ENCODE results near the gene OR51F2. TPM values are rescaled to one million over a fixed set of nuclear protein-coding genes. Genes with fewer than 3 reads are reported as not detected.
"Not testable (repeated sequence)": the region's sequence is repeated elsewhere in the genome, so short reads cannot be mapped to it uniquely, and the experiment has no call there.

Gene OR51F2
- total RNA-seq, 4 donors from 2014 or later, result not detected

DNA sequence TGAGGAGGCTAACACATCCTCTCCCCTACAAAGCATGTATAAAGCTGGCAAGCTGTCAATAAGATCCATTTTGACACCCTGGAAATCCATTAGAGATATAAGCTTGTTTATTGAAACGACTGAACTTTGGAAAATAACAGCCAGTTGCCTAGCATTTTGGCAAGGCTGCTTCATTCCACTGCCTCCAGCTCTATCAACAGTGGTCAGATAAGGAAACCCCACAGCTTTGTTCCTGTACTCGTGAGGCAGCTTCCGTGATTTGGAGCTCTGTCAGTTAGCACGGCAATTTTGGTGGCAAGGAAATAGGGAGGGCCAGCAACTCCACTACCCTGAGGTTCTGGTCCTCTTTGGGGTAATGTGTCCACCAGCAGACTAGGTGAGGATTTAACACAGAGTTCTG is 29.9 kb downstream of the OR51F2 start:
- DNase-seq (no peak), ATAC-seq (no peak)
- no peaks in the 10 kb centered on the region for H3K27me3 ChIP-seq
- no peaks in the 10 kb centered on the region for H3K4me1 ChIP-seq
- TF ChIP-seq, protein P1, sequence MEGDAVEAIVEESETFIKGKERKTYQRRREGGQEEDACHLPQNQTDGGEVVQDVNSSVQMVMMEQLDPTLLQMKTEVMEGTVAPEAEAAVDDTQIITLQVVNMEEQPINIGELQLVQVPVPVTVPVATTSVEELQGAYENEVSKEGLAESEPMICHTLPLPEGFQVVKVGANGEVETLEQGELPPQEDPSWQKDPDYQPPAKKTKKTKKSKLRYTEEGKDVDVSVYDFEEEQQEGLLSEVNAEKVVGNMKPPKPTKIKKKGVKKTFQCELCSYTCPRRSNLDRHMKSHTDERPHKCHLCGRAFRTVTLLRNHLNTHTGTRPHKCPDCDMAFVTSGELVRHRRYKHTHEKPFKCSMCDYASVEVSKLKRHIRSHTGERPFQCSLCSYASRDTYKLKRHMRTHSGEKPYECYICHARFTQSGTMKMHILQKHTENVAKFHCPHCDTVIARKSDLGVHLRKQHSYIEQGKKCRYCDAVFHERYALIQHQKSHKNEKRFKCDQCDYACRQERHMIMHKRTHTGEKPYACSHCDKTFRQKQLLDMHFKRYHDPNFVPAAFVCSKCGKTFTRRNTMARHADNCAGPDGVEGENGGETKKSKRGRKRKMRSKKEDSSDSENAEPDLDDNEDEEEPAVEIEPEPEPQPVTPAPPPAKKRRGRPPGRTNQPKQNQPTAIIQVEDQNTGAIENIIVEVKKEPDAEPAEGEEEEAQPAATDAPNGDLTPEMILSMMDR (IDR thresholded peaks at IDR 0.05 in 4 of 5, conservative IDR thresholded peaks at IDR 0.05 in 1 of 5), result no peak
- TF ChIP-seq POLR2A (IDR thresholded peaks at IDR 0.05), result no peak
- no peak overlapping the region for H3K4me3 ChIP-seq
- H3K9me3 ChIP-seq, result no peaks in the 10 kb centered on the region
- intact Hi-C loops (cut with DNase I; ENCODE audit: low total_unique reads), result no loop called here
- no peaks in the 10 kb centered on the region for H3K36me3 ChIP-seq
- H3K27ac ChIP-seq, result no peak overlapping the region
- in situ Hi-C loops (cut with MboI; ENCODE audit: low sequenced_read_pairs in 4 of 4), result no loop called here

- not testable (repeated sequence) for H3K36me3 ChIP-seq, DNase-seq
These were observed 33.2 kb downstream of the OR51F2 start for GRCh38 chr11:4854286-4854685.

GRCh38 chr11:4862447-4863236 is 41.5 kb downstream of the OR51F2 start:
- no peaks in the 10 kb centered on the region for H3K9me3 ChIP-seq
- in situ Hi-C loops (cut with MboI; ENCODE audit: low sequenced_read_pairs in 4 of 4) (no loop called here), intact Hi-C loops (cut with DNase I; ENCODE audit: low total_unique reads) (no loop called here)
- DNase-seq (no peak), ATAC-seq (no peak)
- no peaks in the 10 kb centered on the region for H3K4me1 ChIP-seq
- H3K4me3 ChIP-seq, result no peak overlapping the region
- H3K27me3 ChIP-seq, result no peaks in the 10 kb centered on the region
- H3K36me3 ChIP-seq, result no peaks in the 10 kb centered on the region
- no peak overlapping the region for H3K27ac ChIP-seq
- no peak for TF ChIP-seq POLR2A (IDR thresholded peaks at IDR 0.05)
- TF ChIP-seq, protein P1 (IDR thresholded peaks at IDR 0.05 in 4 of 5, conservative IDR thresholded peaks at IDR 0.05 in 1 of 5), result no peak

More at GRCh38 chr11:4854286-4854685, 33.2 kb downstream of the OR51F2 start:
- ATAC-seq; in situ Hi-C loops (cut with MboI; ENCODE audit: low sequenced_read_pairs in 4 of 4); H3K4me1 ChIP-seq; H3K27ac ChIP-seq; H3K9me3 ChIP-seq; H3K4me3 ChIP-seq; H3K27me3 ChIP-seq; intact Hi-C loops (cut with DNase I; ENCODE audit: low total_unique reads): not testable (repeated sequence)

DNA sequence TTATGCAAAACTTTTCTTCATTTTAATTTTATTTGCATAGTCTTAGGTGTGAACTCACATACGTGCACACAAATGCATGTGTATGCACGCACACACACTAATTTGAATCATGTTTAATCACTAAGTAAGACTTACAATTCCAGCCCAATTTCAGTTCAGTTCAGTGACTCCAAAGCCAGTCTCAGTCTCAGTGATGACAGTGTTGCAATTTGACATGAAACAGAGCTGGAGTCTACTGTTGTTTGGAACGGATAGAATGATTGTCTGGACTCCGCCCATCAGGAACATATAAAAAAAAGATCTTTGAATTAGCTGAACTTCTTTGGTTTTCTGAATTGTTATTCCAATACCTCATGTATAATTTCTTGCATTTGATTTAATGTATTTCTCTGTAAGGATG is 42.8 kb downstream of the OR51F2 start:
- intact Hi-C loops (cut with DNase I; ENCODE audit: low total_unique reads), result no loop called here
- DNase-seq (no peak), ATAC-seq (no peak)
- H3K36me3 ChIP-seq, result no peaks in the 10 kb centered on the region
- no peak overlapping the region for H3K4me3 ChIP-seq
- in situ Hi-C loops (cut with MboI; ENCODE audit: low sequenced_read_pairs in 4 of 4), result no loop called here
- H3K27me3 ChIP-seq, result no peaks in the 10 kb centered on the region
- no peak for TF ChIP-seq POLR2A (IDR thresholded peaks at IDR 0.05)
- TF ChIP-seq, protein P1 (IDR thresholded peaks at IDR 0.05 in 4 of 5, conservative IDR thresholded peaks at IDR 0.05 in 1 of 5), result no peak
- H3K9me3 ChIP-seq, result no peaks in the 10 kb centered on the region
- H3K27ac ChIP-seq, result no peak overlapping the region
- no peaks in the 10 kb centered on the region for H3K4me1 ChIP-seq

DNA sequence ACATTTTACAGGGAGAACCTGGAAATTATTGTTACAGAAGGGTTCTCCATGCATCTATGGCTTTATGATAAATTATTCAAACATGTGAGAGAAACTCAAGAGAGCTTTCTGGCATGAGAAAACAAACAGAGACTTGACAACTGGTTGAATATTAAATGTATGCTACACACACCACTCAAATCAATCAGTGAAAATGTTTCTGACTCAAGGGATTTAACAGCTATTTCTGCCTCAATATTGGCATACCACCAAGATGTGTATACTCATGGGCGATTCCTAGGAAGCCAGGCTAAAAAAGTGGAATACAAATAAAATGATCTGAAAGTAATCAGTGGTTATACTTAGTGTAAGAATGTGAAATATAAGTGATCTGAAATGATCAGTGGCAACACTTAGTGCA is 44.7 kb downstream of the OR51F2 start:
- H3K9me3 ChIP-seq, result no peaks in the 10 kb centered on the region
- no peak for TF ChIP-seq POLR2A (IDR thresholded peaks at IDR 0.05)
- TF ChIP-seq, protein P1 (IDR thresholded peaks at IDR 0.05 in 4 of 5, conservative IDR thresholded peaks at IDR 0.05 in 1 of 5), result no peak
- H3K4me1 ChIP-seq, result no peaks in the 10 kb centered on the region
- ATAC-seq, result no peak
- in situ Hi-C loops (cut with MboI; ENCODE audit: low sequenced_read_pairs in 4 of 4), result no loop called here
- H3K27me3 ChIP-seq, result no peaks in the 10 kb centered on the region
- H3K4me3 ChIP-seq, result no peak overlapping the region
- intact Hi-C loops (cut with DNase I; ENCODE audit: low total_unique reads), result no loop called here
- no peaks in the 10 kb centered on the region for H3K36me3 ChIP-seq
- H3K27ac ChIP-seq, result no peak overlapping the region
- DNase-seq, result no peak

Other genes starting within 250 kb of the OR51F2 start
- gene OR52I2, start 239.6 kb upstream of the OR51F2 start, total RNA-seq, result not detected
- not detected for gene OR52I1, start 227.3 kb upstream of the OR51F2 start, total RNA-seq
- 1 to 10 TPM; 5.8 to 6.3 (median 6.0) TPM for gene TRIM68, start 213.1 kb upstream of the OR51F2 start, total RNA-seq
- not detected for gene OR51D1, start 183.8 kb upstream of the OR51F2 start, total RNA-seq
- gene OR51E1, start 177.3 kb upstream of the OR51F2 start, total RNA-seq, result 1 to 10 TPM in 1 of 4 donors, under 1 TPM in 3; 0.12 to 1.2 (median 0.25) TPM
- gene OR51E2, start 123.5 kb upstream of the OR51F2 start, total RNA-seq, result under 1 TPM in 1 of 4 donors, not detected in 3; 0.24 TPM
- gene MMP26, start 116.5 kb upstream of the OR51F2 start, total RNA-seq, result not detected
- not detected for gene OR51F1, start 51.4 kb upstream of the OR51F2 start, total RNA-seq
- not detected for gene OR52R1, start 16.9 kb upstream of the OR51F2 start, total RNA-seq
- not detected for gene OR51S1, start 27.9 kb downstream of the OR51F2 start, total RNA-seq
- gene OR51T1, start 60.6 kb downstream of the OR51F2 start, total RNA-seq, result not detected
- not detected for gene OR51A7, start 82.5 kb downstream of the OR51F2 start, total RNA-seq
- not detected for gene OR51G2, start 98.0 kb downstream of the OR51F2 start, total RNA-seq
- not detected for gene OR51G1, start 103.0 kb downstream of the OR51F2 start, total RNA-seq
- gene OR51A4, start 126.3 kb downstream of the OR51F2 start, total RNA-seq, result not detected
- gene OR51A2, start 134.4 kb downstream of the OR51F2 start, total RNA-seq, result not detected
- gene OR51L1, start 173.5 kb downstream of the OR51F2 start, total RNA-seq, result not detected
- gene OR52J3, start 225.2 kb downstream of the OR51F2 start, total RNA-seq, result not detected
- not detected for gene OR52E2, start 238.3 kb downstream of the OR51F2 start, total RNA-seq
- gene OR52E1, start 248.3 kb downstream of the OR51F2 start, total RNA-seq, result not detected